ENCODE data around the gene AAK1. TPM values are rescaled to one million over a fixed set of nuclear protein-coding genes. Genes with fewer than 3 reads are reported as not detected.
A peak's percentile ranks its signal among the peaks of the same experiment; 100 is the strongest.

The AAK1 gene
- total and polyA plus RNA-seq, 2 of the 13 experiments (the other 11 are each of a cell fraction or from before 2014, with no cell fraction given) = 9.8 to 10.3 TPM

GRCh38 chr2:69643602-69644505, at the start of gene AAK1 (continued):
- peak; percentile 62 for TF ChIP-seq PATZ1 (CRISPR knock-in tag; IDR thresholded peaks at IDR 0.05)
- TF ChIP-seq, protein P1, sequence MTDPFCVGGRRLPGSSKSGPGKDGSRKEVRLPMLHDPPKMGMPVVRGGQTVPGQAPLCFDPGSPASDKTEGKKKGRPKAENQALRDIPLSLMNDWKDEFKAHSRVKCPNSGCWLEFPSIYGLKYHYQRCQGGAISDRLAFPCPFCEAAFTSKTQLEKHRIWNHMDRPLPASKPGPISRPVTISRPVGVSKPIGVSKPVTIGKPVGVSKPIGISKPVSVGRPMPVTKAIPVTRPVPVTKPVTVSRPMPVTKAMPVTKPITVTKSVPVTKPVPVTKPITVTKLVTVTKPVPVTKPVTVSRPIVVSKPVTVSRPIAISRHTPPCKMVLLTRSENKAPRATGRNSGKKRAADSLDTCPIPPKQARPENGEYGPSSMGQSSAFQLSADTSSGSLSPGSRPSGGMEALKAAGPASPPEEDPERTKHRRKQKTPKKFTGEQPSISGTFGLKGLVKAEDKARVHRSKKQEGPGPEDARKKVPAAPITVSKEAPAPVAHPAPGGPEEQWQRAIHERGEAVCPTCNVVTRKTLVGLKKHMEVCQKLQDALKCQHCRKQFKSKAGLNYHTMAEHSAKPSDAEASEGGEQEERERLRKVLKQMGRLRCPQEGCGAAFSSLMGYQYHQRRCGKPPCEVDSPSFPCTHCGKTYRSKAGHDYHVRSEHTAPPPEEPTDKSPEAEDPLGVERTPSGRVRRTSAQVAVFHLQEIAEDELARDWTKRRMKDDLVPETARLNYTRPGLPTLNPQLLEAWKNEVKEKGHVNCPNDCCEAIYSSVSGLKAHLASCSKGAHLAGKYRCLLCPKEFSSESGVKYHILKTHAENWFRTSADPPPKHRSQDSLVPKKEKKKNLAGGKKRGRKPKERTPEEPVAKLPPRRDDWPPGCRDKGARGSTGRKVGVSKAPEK (CRISPR knock-in tag; IDR thresholded peaks at IDR 0.05; ENCODE audit: borderline replicate concordance) = peak; percentile 22; the same call in 1 of the 2 replicates
- no peak for TF ChIP-seq TP53 (CRISPR knock-in tag; conservative IDR thresholded peaks at IDR 0.05)
- TF ChIP-seq SMC3 (IDR thresholded peaks at IDR 0.05; ENCODE audit: low read length) = no peak
- TF ChIP-seq PHF20 (CRISPR knock-in tag; IDR thresholded peaks at IDR 0.05) = peak; percentile 88
- TF ChIP-seq SMARCC2 (IDR thresholded peaks at IDR 0.05) = no peak
- peak; percentile 55; the same call in 1 of the 2 replicates for TF ChIP-seq ZNF160 (CRISPR knock-in tag; IDR thresholded peaks at IDR 0.05)
- TF ChIP-seq IRX3 (CRISPR knock-in tag; IDR thresholded peaks at IDR 0.05; ENCODE audit: borderline replicate concordance, low read depth) = no peak
- no peak for TF ChIP-seq ZNF460 (CRISPR knock-in tag; IDR thresholded peaks at IDR 0.05; ENCODE audit: borderline replicate concordance)
- peak; percentile 43; the same call in 1 of the 2 replicates for TF ChIP-seq ZNF274 (CRISPR knock-in tag; IDR thresholded peaks at IDR 0.05)
- 0 out of 2 replicates have a peak, but pooled peaks have one; percentile 8 for TF ChIP-seq RFX5 (IDR thresholded peaks at IDR 0.05; ENCODE audit: low read depth, low read length)
- no peak for TF ChIP-seq ZMYM2 (CRISPR knock-in tag; IDR thresholded peaks at IDR 0.05)
- TF ChIP-seq CAMTA2 (CRISPR knock-in tag; IDR thresholded peaks at IDR 0.05; ENCODE audit: borderline replicate concordance) = no peak
- TF ChIP-seq RFXANK (CRISPR knock-in tag; IDR thresholded peaks at IDR 0.05) = no peak
- peak; percentile 60; the same call in 1 of the 2 replicates for TF ChIP-seq MAZ (IDR thresholded peaks at IDR 0.05; ENCODE audit: borderline replicate concordance, low read depth, low read length)
- peak; percentile 97 for TF ChIP-seq MAZ (CRISPR knock-in tag; IDR thresholded peaks at IDR 0.05; ENCODE audit: low read depth)
- TF ChIP-seq ZBED4 (CRISPR knock-in tag; IDR thresholded peaks at IDR 0.05; ENCODE audit: borderline replicate concordance) = no peak
- TF ChIP-seq, protein P2, sequence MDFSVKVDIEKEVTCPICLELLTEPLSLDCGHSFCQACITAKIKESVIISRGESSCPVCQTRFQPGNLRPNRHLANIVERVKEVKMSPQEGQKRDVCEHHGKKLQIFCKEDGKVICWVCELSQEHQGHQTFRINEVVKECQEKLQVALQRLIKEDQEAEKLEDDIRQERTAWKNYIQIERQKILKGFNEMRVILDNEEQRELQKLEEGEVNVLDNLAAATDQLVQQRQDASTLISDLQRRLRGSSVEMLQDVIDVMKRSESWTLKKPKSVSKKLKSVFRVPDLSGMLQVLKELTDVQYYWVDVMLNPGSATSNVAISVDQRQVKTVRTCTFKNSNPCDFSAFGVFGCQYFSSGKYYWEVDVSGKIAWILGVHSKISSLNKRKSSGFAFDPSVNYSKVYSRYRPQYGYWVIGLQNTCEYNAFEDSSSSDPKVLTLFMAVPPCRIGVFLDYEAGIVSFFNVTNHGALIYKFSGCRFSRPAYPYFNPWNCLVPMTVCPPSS (IDR thresholded peaks at IDR 0.05) = no peak
